MCF 10A (cell line): Measurements from ENCODE around the gene GAL. TPM values are rescaled to one million over a fixed set of nuclear protein-coding genes. Genes with fewer than 3 reads are reported as not detected.

Source experiments
- BruUV-seq: library from RNA; stranded (reverse); fragments of 400-500 nt; replicated peaks from 2 replicates; lab custom pipeline; 2021; lab: Mats Ljungman, UMichigan
- CTCF ChIA-PET: fragments of 300-600 bp; sonication (Branson Sonifier 250); formaldehyde crosslinking; extraction: SDS; loops from one replicate; lab custom pipeline; 2021; ENCODE audit warnings: antibody characterized with exemption, inconsistent platforms; lab: Yijun Ruan, JAX
- POLR2A ChIA-PET: fragments of 300-600, 350-650 bp; sonication (Branson Sonifier 250); formaldehyde crosslinking; extraction: SDS; loops from one replicate; lab custom pipeline; 2020; ENCODE audit warnings: antibody characterized with exemption, inconsistent platforms; lab: Yijun Ruan, JAX
- DNase-seq: peaks from one replicate; pipeline ENCODE4 v3.0.0-alpha.2; 2018; ENCODE audit not compliant: unreplicated experiment
- H3K27ac Mint-ChIP-seq: one replicate; pipeline ENCODE4 v1.8.0; 2022; ENCODE audit warnings: mild to moderate bottlenecking, low read depth, mixed read lengths; ENCODE audit not compliant: unreplicated experiment
- H3K27me3 Mint-ChIP-seq: one replicate; pipeline ENCODE4 v1.8.0; 2022; ENCODE audit warnings: mixed read lengths; ENCODE audit not compliant: insufficient read depth, unreplicated experiment
- H3K36me3 Mint-ChIP-seq: one replicate; pipeline ENCODE4 v1.8.0; 2022; ENCODE audit warnings: mild to moderate bottlenecking, moderate library complexity, mixed read lengths; ENCODE audit not compliant: insufficient read depth, unreplicated experiment
- H3K4me1 Mint-ChIP-seq: one replicate; pipeline ENCODE4 v1.8.0; 2022; ENCODE audit warnings: mixed read lengths; ENCODE audit not compliant: insufficient read depth, unreplicated experiment
- H3K4me3 Mint-ChIP-seq: one replicate; pipeline ENCODE4 v1.8.0; 2022; ENCODE audit warnings: mild to moderate bottlenecking, moderate library complexity, mixed read lengths; ENCODE audit not compliant: unreplicated experiment
- H3K9me3 Mint-ChIP-seq: one replicate; pipeline ENCODE4 v1.8.0; 2022; ENCODE audit warnings: mixed read lengths; ENCODE audit not compliant: unreplicated experiment
- CTCF ChIP-seq: fragments of 200-600 bp; IDR thresholded peaks from one replicate; pipeline ENCODE4 v1.8.0; 2022; ENCODE audit warnings: antibody characterized with exemption, mild to moderate bottlenecking; ENCODE audit not compliant: unreplicated experiment
- intact Hi-C: fragments of 100-400 bp; cut with micrococcal nuclease; formaldehyde crosslinking; loops from 2 replicates; pipeline ENCODE4 v1.14.1; 2022
- total RNA-seq: library from RNA; stranded (reverse); gene quantifications from 2 replicates; pipeline ENCODE4 v1.2.3, GENCODE V29; 2022

Gene GAL
- total RNA-seq, 1 experiment from 2014 or later: not detected

GRCh38 chr11:68677432-68677831 is 6.9 kb upstream of the GAL start:
- ChIA-PET CTCF (no interaction called here), POLR2A (no interaction called here)
- H3K4me3 Mint-ChIP-seq: no peak overlapping the region
- H3K9me3 Mint-ChIP-seq: no peaks in the 10 kb centered on the region
- H3K4me1 Mint-ChIP-seq: peaks cover 6% of the 10 kb centered on the region
- H3K27ac Mint-ChIP-seq: no peak overlapping the region
- no TSS peak for BruUV-seq
- H3K36me3 Mint-ChIP-seq: no peaks in the 10 kb centered on the region
- peak; percentile 79 for DNase-seq
- H3K27me3 Mint-ChIP-seq: peaks cover 4% of the 10 kb centered on the region
- no peak for TF ChIP-seq CTCF
- intact Hi-C loops: no loop called here

- Mint-ChIP-seq H3K9me3 (no peaks in the 10 kb centered on the region), H3K4me1 (peaks cover 6% of the 10 kb centered on the region), H3K27ac (no peak overlapping the region), H3K36me3 (no peaks in the 10 kb centered on the region), H3K4me3 (no peak overlapping the region), H3K27me3 (peaks cover 7% of the 10 kb centered on the region)
- TF ChIP-seq CTCF: no peak
- no peak for DNase-seq
- CTCF ChIA-PET: interaction anchor here (0.5 kb wide), 1 partner anchor 272 kb away, joined by 4 read pairs; no protein-coding TSS in a partner anchor
- no TSS peak for BruUV-seq
- intact Hi-C loops: no loop called here
- POLR2A ChIA-PET: no interaction called here
These were observed 6.3 kb upstream of the GAL start for GRCh38 chr11:68678031-68678441.

GRCh38 chr11:68680541-68681231 is 3.7 kb upstream of the GAL start:
- Mint-ChIP-seq H3K9me3 (no peaks in the 10 kb centered on the region), H3K4me3 (no peak overlapping the region), H3K27me3 (peaks cover 17% of the 10 kb centered on the region), H3K4me1 (peaks cover 6% of the 10 kb centered on the region), H3K27ac (no peak overlapping the region), H3K36me3 (no peaks in the 10 kb centered on the region)
- DNase-seq: no peak
- CTCF ChIA-PET: no interaction called here
- no TSS peak for BruUV-seq
- POLR2A ChIA-PET: no interaction called here
- no peak for TF ChIP-seq CTCF
- intact Hi-C loops: no loop called here

GRCh38 chr11:68682531-68682961 is 1.8 kb upstream of the GAL start:
- Mint-ChIP-seq H3K27ac (no peak overlapping the region), H3K27me3 (peaks cover 35% of the 10 kb centered on the region), H3K4me3 (no peak overlapping the region), H3K4me1 (peaks cover under 1% of the 10 kb centered on the region), H3K36me3 (no peaks in the 10 kb centered on the region), H3K9me3 (no peaks in the 10 kb centered on the region)
- no peak for DNase-seq
- ChIA-PET POLR2A (no interaction called here), CTCF (no interaction called here)
- BruUV-seq: no TSS peak
- TF ChIP-seq CTCF: no peak
- intact Hi-C loops: no loop called here
